Dermis microvascular lymphatic vessel endothelial cell (primary cell): Measurements from ENCODE around the gene PKNOX2. TPM values are rescaled to one million over a fixed set of nuclear protein-coding genes. Genes with fewer than 3 reads are reported as not detected.

Experiments
- DNase-seq, 2 donors: peaks; one replicate each; pipeline versions ENCODE4 v3.0.0 to v3.0.0-alpha.2; 2010; ENCODE audit warnings: low read depth in 2 of 2
- total RNA-seq: library from RNA; depleted of rRNA; stranded (reverse); fragments of >200 nt; gene quantifications from 2 replicates; pipeline ENCODE4 v1.2.1, GENCODE V29; 2014

PKNOX2 gene
- total RNA-seq, 1 donor from 2014 or later, result not detected

DNA sequence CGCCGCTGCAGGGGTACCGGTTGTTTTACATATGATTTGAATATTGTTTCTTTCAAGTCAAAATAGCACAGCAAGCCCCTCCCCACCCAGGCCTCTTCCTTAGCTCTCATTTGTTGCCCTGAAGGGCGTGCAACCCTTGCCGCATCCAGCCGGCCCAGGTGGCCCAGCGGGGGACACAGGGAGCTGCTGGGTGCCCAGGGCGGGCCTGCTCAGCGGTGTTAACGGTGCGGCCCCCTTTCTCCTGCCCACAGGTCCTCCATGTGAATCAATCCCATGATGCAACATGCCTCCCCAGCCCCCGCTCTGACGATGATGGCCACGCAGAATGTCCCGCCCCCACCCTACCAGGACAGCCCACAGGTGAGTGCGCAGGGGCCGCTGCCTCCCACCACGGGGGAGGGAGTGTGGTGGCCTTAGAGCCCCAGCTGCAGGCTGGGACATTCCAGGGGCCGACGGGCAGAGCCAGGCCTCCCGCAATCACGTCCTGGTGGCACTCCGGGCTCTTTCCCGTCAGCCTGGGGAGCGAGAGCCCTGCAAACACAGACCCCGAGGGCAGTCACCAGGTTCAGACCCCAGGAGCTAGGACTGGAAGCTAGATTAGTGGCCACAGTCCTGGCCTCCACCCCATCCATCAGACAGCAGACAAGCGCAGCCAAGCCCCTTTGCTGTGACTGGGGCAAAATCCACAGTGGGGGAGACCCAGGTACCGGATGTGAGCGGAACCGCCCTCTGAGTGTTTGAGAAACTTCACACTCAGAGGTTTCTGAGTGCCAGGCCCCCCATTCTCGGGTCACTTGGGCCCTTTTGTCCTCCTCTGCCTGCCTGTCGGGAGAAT lies 186.7 kb downstream of the PKNOX2 start:
- no peak for DNase-seq

- DNase-seq, result no peak
These were observed 187.3 kb downstream of the PKNOX2 start for GRCh38 chr11:125351868-125352250.

DNA sequence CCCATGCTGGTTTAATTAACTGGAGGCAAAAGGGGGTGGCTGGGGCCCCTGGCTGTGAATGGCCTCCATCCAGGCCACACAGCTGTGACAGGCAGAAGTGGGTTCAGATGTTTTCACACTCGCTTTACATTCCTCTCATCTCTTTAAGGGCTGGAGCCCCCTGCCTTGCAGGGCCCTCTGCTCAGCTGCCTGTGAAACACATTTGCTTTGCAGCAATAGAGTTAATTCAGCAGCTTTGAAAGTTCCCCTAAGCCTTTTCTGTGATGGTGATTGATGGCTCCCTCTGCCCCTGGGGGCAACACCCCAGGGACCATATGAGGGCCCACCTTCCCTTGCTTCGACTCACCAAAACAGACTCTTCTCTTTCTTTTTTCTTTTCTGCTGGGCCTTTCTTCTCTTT lies 192.2 kb downstream of the PKNOX2 start:
- DNase-seq, result no peak

DNA sequence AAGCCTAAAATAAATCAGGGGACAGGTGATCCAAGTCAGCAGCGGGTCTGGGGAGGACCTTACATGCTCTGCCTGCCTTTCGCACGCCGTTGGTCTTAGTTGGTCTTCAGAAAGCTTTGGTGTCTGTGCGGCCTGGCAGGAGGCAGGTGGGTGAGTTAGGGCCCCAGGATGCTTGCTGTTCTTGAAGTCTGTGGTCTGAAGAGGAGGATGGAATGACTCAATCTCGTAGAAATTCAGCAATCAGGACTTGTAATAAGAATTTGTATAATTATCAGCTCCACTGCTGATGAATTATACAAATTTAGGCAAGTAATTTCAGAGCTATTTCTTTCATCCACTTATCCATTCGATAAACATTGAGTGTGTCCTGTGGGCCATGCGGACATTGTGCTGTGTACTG lies 193.0 kb downstream of the PKNOX2 start:
- DNase-seq, result no peak

GRCh38 chr11:125358254-125358840 lies 193.8 kb downstream of the PKNOX2 start:
- DNase-seq, result no peak

DNA sequence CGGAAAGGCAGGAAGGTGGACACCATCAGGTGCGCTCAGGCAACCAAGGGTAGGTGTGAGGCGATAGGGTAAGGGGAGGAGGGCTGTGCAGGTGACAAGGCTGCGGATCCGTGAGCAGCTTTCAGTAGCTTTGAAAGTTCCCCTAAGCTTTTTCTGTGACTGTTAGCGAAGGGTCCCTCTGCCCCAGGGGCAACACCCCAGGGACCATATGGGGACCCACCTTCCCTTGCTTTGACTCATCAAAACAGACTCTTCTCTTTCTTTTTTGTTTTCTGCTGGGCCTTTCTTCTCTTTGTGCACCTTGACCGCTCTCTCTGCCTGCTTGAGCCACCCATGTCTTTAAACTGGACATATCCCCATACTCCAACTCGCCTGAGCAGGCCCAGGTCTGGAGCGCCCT lies 194.6 kb downstream of the PKNOX2 start:
- DNase-seq, result no peak

- no peak for DNase-seq
These were observed 195.5 kb downstream of the PKNOX2 start for GRCh38 chr11:125360066-125360465.

GRCh38 chr11:125364121-125364826 lies 199.7 kb downstream of the PKNOX2 start:
- DNase-seq, result no peak

DNA sequence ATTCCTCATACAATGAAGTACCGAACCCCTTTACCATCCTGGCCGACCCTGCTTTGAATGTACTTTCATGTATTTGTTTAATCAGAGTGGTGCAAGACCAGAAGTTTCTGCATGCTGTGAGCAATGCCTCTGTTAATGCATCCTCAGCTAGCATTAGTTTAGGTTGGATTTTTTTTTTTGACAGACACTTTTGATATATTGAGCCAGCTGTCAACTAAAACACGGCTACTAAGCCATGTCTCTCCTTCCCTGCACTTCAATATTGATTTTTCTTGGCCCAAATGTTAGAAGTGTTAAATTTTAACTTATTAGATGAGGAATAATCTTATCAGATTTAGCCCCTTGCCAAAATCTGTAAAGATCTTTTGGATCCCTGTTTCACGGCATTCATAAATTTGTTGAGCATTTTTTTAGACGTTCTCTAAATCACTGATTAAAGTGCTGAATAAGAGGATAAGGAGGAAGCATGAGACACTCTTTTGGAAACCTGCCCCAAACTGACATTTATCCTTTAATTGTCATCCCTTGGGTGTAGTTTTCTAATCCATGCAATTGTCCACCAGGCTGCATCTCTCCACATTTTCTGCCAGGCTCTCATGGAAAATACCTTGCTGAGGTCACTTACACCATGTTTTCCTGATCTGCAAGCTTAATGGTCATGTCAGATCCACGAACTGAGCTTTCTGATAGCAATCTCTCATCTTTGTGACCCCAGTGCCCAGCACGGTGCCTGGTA lies 200.8 kb downstream of the PKNOX2 start:
- peak in 1 of 2 donors; percentile 62 for DNase-seq

- no peak for DNase-seq
These were observed 203.2 kb downstream of the PKNOX2 start for GRCh38 chr11:125367710-125368109.

DNA sequence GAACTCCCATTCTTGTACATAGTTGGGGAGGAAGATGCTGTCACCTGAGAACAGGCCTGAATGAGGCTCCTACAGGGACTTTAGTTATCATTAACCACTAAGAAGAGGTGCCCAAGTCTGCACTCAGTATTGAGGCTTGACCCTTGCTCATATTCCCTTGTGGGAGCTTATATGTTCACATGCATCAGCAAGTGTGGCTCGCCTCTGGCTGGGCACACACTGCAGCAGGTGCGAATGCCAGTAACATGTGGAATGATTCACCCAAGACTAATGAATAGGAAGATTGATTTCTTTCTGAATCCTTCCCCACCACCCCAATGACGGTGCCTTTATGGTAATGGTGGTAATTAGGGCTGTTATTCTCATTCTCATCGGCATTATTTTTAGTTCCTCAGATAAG lies 204.2 kb downstream of the PKNOX2 start:
- no peak for DNase-seq

DNA sequence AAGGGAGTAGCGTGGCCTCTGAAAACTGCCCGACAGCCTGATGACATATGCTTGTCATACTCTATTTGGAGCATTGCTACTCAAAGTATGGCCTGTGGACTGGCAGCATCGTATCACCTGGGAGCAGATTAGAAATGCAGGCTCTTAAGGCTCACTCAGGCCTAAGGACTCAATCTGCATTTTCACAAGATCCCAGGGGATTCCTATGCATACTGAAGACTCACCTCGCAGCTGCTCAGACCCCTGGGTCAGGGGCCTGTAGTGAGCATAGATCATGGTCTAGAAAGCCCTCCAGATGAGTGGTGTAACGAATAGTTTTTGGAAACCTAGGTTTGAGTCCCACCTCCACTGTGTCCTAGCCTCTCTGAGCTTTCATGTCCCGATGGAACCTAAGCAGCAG lies 205.3 kb downstream of the PKNOX2 start:
- DNase-seq, result no peak

DNA sequence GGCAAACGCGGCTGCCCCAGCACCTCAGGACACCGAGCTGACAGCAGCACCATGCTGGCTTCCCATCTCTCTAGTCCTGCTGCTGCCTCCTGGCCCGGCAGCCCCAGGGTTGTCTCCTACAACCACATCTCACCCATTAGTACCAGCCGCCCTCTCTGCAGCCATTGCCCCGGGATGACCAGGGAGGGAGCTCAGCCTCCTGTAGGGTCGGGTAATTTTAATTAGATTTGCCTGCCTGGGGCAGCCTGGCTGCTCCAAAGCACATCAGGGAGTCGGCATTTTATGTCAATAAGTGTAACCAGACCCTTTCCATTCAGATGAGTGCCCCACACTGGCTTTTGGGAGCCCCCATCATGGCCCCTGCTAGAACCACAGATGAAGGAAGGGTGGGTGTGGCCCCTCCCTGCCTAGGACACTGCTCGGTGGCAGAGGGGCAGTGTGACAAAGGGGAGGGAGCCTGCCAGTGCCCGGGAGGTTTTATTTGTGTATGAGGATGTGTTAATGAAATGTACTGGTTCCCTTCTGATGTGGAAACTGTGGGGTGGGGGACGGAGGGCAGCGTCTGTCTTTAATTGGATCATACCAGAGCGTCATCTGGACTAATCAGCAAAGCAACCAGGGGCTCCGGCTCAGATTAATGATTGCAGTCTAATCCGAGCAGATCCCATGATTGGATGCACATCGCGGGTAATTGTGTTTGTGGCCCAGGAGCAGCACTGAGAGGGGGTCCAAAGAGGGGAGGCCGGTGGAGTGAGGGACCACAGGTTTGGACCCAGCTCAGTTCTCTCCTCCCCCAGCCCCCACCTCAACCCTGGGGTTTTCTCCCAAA lies 206.2 kb downstream of the PKNOX2 start:
- DNase-seq, result no peak

DNA sequence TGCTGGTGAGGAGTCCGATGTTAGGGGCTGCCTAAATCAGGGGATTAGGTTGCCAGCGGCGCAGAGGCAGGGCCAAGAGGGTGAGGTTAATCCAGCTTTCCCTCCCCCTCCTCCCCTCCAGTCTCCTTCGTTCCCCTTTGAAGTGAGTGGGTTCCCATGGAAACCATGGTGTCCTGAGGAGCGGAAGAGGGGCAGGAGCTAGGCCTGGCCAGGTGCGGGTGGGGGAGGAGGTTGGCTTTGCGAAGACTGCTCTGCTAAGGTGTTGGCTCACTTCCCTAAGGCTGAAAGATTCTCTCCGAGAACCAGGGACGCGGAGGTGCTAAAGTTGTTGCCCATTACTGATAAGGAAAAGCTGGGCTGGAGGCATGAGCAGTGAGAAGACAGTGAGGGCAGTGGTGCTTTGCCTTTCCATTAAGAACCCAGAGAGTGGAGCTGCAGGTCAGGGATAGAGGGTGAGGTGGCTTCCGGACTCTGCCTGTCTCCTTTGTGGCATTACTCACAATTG lies 206.9 kb downstream of the PKNOX2 start:
- DNase-seq, result peak in 1 of 2 donors; percentile 10

GRCh38 chr11:125372088-125372487 lies 207.5 kb downstream of the PKNOX2 start:
- no peak for DNase-seq

DNA sequence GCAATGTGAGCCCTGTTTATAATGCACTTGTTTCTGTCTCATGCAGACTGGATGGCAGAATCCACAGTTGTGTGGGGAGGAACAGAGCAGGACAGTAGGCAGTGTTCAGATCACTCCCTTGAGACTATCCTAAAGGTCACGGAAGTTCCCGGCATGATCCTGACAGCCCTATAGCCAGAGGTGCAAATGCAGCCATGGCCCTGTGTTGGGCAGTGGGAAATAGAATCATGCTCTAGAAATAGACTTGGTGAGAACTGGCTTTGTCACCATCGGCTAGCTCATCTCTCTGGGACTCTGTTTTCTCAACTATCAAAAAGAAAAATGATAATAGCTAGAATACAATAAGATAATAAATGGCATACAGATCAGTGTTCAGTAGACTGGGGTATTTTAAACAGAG lies 208.4 kb downstream of the PKNOX2 start:
- DNase-seq, result no peak

GRCh38 chr11:125373426-125374391 lies 209.2 kb downstream of the PKNOX2 start:
- no peak for DNase-seq

GRCh38 chr11:125374398-125374797 lies 209.8 kb downstream of the PKNOX2 start:
- DNase-seq, result no peak

GRCh38 chr11:125375146-125375545 lies 210.6 kb downstream of the PKNOX2 start:
- no peak for DNase-seq

DNA sequence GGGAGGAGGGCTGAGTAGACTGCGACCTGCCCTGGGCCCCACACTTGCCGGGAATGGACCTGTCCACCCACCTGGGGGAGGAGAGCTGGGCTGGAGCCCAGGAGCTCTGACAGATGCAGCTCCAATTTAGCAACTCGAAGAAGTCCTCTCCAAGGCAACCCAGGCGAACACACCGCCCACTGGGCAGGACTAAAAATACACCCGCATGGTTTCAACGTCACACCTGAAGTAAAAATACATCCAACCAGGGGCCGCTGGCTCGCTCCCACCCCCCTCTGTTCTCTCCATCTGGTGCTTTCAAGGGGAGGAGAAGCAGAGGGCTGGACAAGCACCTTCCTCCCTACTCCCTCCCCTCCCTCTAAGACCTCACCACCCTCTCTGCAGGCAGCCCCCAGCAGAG lies 211.6 kb downstream of the PKNOX2 start:
- DNase-seq, result no peak
